H1 (cell line): ENCODE results near the gene ELP4. TPM values are rescaled to one million over a fixed set of nuclear protein-coding genes. Genes with fewer than 3 reads are reported as not detected.

Source experiments
- EZH2 ChIP-seq: fragments of 200-600 bp; sonication (generic); IDR thresholded peaks from 2 replicates; pipeline ENCODE4 v1.7.1; 2012; ENCODE audit warnings: low read depth, mild to moderate bottlenecking, moderate library complexity, low read length, inconsistent platforms; ENCODE audit not compliant: severe bottlenecking
- polyA plus RNA-seq, 7 experiments: library from polyadenylated mRNA; depleted of rRNA in 3 of 7; stranded (reverse) in 5 of 7; unstranded in 2 of 7; fragments of >200 nt in 5 of 7; fragments of 200-250 nt in 2 of 7; gene quantifications; 1 replicate in 5 of 7; 2 replicates in 1 of 7; 4 replicates in 1 of 7; pipeline versions ENCODE4 v1.2.1 to v1.2.3, GENCODE V29; 2011 to 2013; ENCODE audit warnings: missing spikeins in 2 of 7, mixed read lengths in 2 of 7
- total RNA-seq: library from RNA; stranded (reverse); fragmentation: NEBNext Ultra II Directional; extraction: Animal tissue kit (Norgen Biotek cat#: 25700); gene quantifications from 2 replicates; pipeline ENCODE4 v1.2.1, GENCODE V29; 2021

ELP4 gene
- total and polyA plus RNA-seq, 2 of the 8 experiments (the other 6 are each of a cell fraction or from before 2014, with no cell fraction given), result 14.0 to 18.6 TPM

DNA sequence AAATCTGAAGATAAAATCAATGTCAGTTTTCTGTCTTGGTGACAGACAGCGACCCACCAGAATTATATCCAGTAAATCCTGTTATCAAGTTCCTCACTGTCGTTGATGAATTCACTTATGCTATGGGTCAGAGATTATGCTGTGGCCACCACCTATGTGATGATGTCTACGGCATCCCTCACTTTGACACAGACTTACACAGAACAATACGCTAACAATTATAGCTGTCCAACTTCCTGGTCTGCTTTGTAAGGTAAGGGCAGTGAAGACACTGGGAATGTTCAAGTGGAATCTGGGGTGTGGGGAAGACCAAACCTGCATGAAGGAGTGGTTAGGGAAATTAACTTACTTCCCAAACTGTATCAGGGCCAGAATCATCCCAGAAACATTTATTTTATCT lies 320.8 kb downstream of the ELP4 start (continued):
- TF ChIP-seq EZH2, result no peak
